ENCODE measurements around the gene HOXB5. TPM values are rescaled to one million over a fixed set of nuclear protein-coding genes. Genes with fewer than 3 reads are reported as not detected.

Gene HOXB5
- total and polyA plus RNA-seq, 10 of the 15 experiments (the other 5 are each of a cell fraction or from before 2014, with no cell fraction given): not detected

- in situ Hi-C loops (cut with MboI) (no loop called here), intact Hi-C loops (cut with micrococcal nuclease; ENCODE audit: unreplicated experiment) (no loop called here)
- peak; percentile 93 for ATAC-seq
- Histone ChIP-seq H4K20me1 (ENCODE audit: control insufficient read depth, insufficient read depth) (no peaks in the 10 kb centered on the region), H3K4me2 (ENCODE audit: control insufficient read depth, insufficient read depth) (no peak overlapping the region; the same call in 1 of the 2 replicates), H3K27me3 (replicated peaks in 1 of 2; ENCODE audit: control insufficient read depth in 2 of 2, insufficient read depth in 2 of 2, low read length in 1 of 2) (peaks cover 3 to 18% of the 10 kb centered on the region in 2 experiments), H3K27ac (ENCODE audit: control insufficient read depth, insufficient read depth) (no peak overlapping the region), H3K4me1 (ENCODE audit: control insufficient read depth, insufficient read depth, low read length) (peaks cover 17% of the 10 kb centered on the region), H3K9me3 (replicated peaks; ENCODE audit: control insufficient read depth, insufficient read depth, low read length) (no peaks in the 10 kb centered on the region), H3K9ac (ENCODE audit: control insufficient read depth, insufficient read depth, low read length) (no peak overlapping the region), H3K36me3 (ENCODE audit: control insufficient read depth in 2 of 2, insufficient read depth in 2 of 2, low read length in 1 of 2) (no peaks in the 10 kb centered on the region), H2AFZ (ENCODE audit: control insufficient read depth, low read depth, low read length) (no peak overlapping the region), H3K79me2 (ENCODE audit: control insufficient read depth, insufficient read depth, low read length) (no peaks in the 10 kb centered on the region), H3K4me3 (no peak overlapping the region)
- ChIA-PET POLR2A (interaction anchor here (0.6 kb wide), 2 partner anchors 228 to 304 kb away, joined by 3 to 5 read pairs; no protein-coding TSS in a partner anchor), CTCF (interaction anchor here (0.5 to 2.5 kb wide), 42 partner anchors 8 to 680 kb away, joined by 3 to 16 read pairs (median 4); partner anchors contain the start of gene HOXB9), SMC1A (ENCODE audit: uncharacterized antibody, unreplicated experiment) (interaction anchor here (0.7 to 1.4 kb wide), 4 partner anchors 11 to 243 kb away, joined by 3 to 6 read pairs (median 3); no protein-coding TSS in a partner anchor), RAD21 (ENCODE audit: unreplicated experiment) (interaction anchor here (0.6 to 1.9 kb wide), 12 partner anchors 10 to 544 kb away, joined by 3 to 6 read pairs (median 4); partner anchors contain the start of gene HOXB9)
- no peak for FAIRE-seq
- no TSS peak for BruUV-seq (replicated peaks)
- 7% methylated on average over 37 of the region's 39 CpGs for WGBS (ENCODE audit: insufficient coverage, insufficient replicate concordance, low lambda C conversion rate, missing lambda C conversion rate)
- DNase-seq (ENCODE audit: low read depth, low spot score): no peak
- TF ChIP-seq CBX5 (IDR thresholded peaks at IDR 0.05; ENCODE audit: low read depth) (no peak), CTCF (IDR thresholded peaks at IDR 0.05 in 2 of 3, conservative IDR thresholded peaks at IDR 0.05 in 1 of 3; ENCODE audit: control insufficient read depth in 2 of 3, extremely low read depth in 1 of 3, insufficient read depth in 1 of 3, low read depth in 3 of 3, low read length in 3 of 3) (peak; percentile 66 to 84 (median 74)), ZNF384 (IDR thresholded peaks at IDR 0.05; ENCODE audit: borderline replicate concordance, low read depth, low read length) (peak; percentile 58), ZNF217 (IDR thresholded peaks at IDR 0.05) (no peak)
These were observed 42.8 kb upstream of the HOXB5 start for GRCh38 chr17:48636177-48637018.

Measured in GM12878 (cell line).